Measurements from ENCODE around the gene RXRA.

Gene RXRA

GRCh38 chr9:134341929-134342745, 15.9 kb downstream of the RXRA start:
- no peaks in the 10 kb centered on the region for H3K27me3 ChIP-seq
- no peaks in the 10 kb centered on the region for H3K9me3 ChIP-seq
- peaks cover 100% of the 10 kb centered on the region for H4K20me1 ChIP-seq
- TF ChIP-seq Cebpa-rat (IDR thresholded peaks at IDR 0.05) = no peak
- H3K4me2 ChIP-seq = peak overlapping the region; percentile 90
- H3K27ac ChIP-seq = peak overlapping the region; percentile 83
- H3K9ac ChIP-seq = peak overlapping the region; percentile 51
- peaks cover 100% of the 10 kb centered on the region for H3K4me1 ChIP-seq
- no peak overlapping the region for H3K4me3 ChIP-seq
- peaks cover 15% of the 10 kb centered on the region; the same call in 1 of the 2 replicates for H3K36me3 ChIP-seq

- H4K20me1 ChIP-seq = peaks cover 100% of the 10 kb centered on the region
- no peak overlapping the region for H3K4me3 ChIP-seq
- no peaks in the 10 kb centered on the region for H3K9me3 ChIP-seq
- H3K4me2 ChIP-seq = peak overlapping the region; percentile 90
- H3K27me3 ChIP-seq = no peaks in the 10 kb centered on the region
- no peak for TF ChIP-seq Cebpa-rat (IDR thresholded peaks at IDR 0.05)
- peaks cover 9% of the 10 kb centered on the region; the same call in 1 of the 2 replicates for H3K36me3 ChIP-seq
- H3K4me1 ChIP-seq = peaks cover 100% of the 10 kb centered on the region
- peak overlapping the region; percentile 51 for H3K9ac ChIP-seq
- peak overlapping the region; percentile 83 for H3K27ac ChIP-seq
Observed at GRCh38 chr9:134342746-134343115, 16.5 kb downstream of the RXRA start.

GRCh38 chr9:134343637-134344036, 17.4 kb downstream of the RXRA start:
- no peaks in the 10 kb centered on the region for H3K9me3 ChIP-seq
- no peaks in the 10 kb centered on the region for H3K27me3 ChIP-seq
- H3K36me3 ChIP-seq = peaks cover under 1% of the 10 kb centered on the region; the same call in 1 of the 2 replicates
- peak overlapping the region; percentile 83 for H3K27ac ChIP-seq
- peak overlapping the region; percentile 90 for H3K4me2 ChIP-seq
- peaks cover 100% of the 10 kb centered on the region for H4K20me1 ChIP-seq
- peak overlapping the region; percentile 64 for H3K9ac ChIP-seq
- H3K4me3 ChIP-seq = no peak overlapping the region
- TF ChIP-seq Cebpa-rat (IDR thresholded peaks at IDR 0.05) = no peak
- peaks cover 100% of the 10 kb centered on the region for H3K4me1 ChIP-seq

- H3K36me3 ChIP-seq = no peaks in the 10 kb centered on the region
- H3K4me2 ChIP-seq = peak overlapping the region; percentile 90
- no peaks in the 10 kb centered on the region for H3K9me3 ChIP-seq
- H3K27me3 ChIP-seq = no peaks in the 10 kb centered on the region
- no peak overlapping the region for H3K4me3 ChIP-seq
- peak overlapping the region; percentile 64 for H3K9ac ChIP-seq
- no peak for TF ChIP-seq Cebpa-rat (IDR thresholded peaks at IDR 0.05)
- H3K27ac ChIP-seq = peak overlapping the region; percentile 83
- H3K4me1 ChIP-seq = peaks cover 100% of the 10 kb centered on the region
- H4K20me1 ChIP-seq = peaks cover 100% of the 10 kb centered on the region
Observed at GRCh38 chr9:134344068-134344799, 18.0 kb downstream of the RXRA start.

GRCh38 chr9:134344800-134345310, 18.6 kb downstream of the RXRA start:
- Histone ChIP-seq H3K9me3 (no peaks in the 10 kb centered on the region), H3K4me3 (no peak overlapping the region), H3K4me1 (peaks cover 99% of the 10 kb centered on the region), H3K9ac (peak overlapping the region; percentile 64), H3K4me2 (peak overlapping the region; percentile 90), H3K27ac (peak overlapping the region; percentile 83), H3K36me3 (no peaks in the 10 kb centered on the region), H4K20me1 (peaks cover 100% of the 10 kb centered on the region), H3K27me3 (no peaks in the 10 kb centered on the region)
- TF ChIP-seq Cebpa-rat (IDR thresholded peaks at IDR 0.05) = no peak

- H3K4me2 ChIP-seq = peak overlapping the region; percentile 90
- H3K27me3 ChIP-seq = no peaks in the 10 kb centered on the region
- no peak overlapping the region for H3K9ac ChIP-seq
- no peak overlapping the region for H3K27ac ChIP-seq
- no peaks in the 10 kb centered on the region for H3K9me3 ChIP-seq
- H3K36me3 ChIP-seq = no peaks in the 10 kb centered on the region
- peaks cover 99% of the 10 kb centered on the region for H3K4me1 ChIP-seq
- TF ChIP-seq Cebpa-rat (IDR thresholded peaks at IDR 0.05) = no peak
- H4K20me1 ChIP-seq = peaks cover 100% of the 10 kb centered on the region
- no peak overlapping the region for H3K4me3 ChIP-seq
Observed at GRCh38 chr9:134345737-134346136, 19.5 kb downstream of the RXRA start.

- Histone ChIP-seq H3K4me1 (peaks cover 99% of the 10 kb centered on the region), H3K27ac (peak overlapping the region; percentile 31; the same call in 1 of the 2 replicates), H3K4me3 (no peak overlapping the region), H3K9ac (no peak overlapping the region), H3K9me3 (no peaks in the 10 kb centered on the region), H4K20me1 (peaks cover 100% of the 10 kb centered on the region), H3K27me3 (no peaks in the 10 kb centered on the region), H3K36me3 (no peaks in the 10 kb centered on the region), H3K4me2 (peak overlapping the region; percentile 90)
- no peak for TF ChIP-seq Cebpa-rat (IDR thresholded peaks at IDR 0.05)
Observed at GRCh38 chr9:134346151-134346550, 19.9 kb downstream of the RXRA start.

GRCh38 chr9:134346840-134347583, 20.8 kb downstream of the RXRA start:
- Histone ChIP-seq H3K4me2 (peak overlapping the region; percentile 90), H3K27ac (peak overlapping the region; percentile 55), H3K27me3 (no peaks in the 10 kb centered on the region), H3K4me1 (peaks cover 99% of the 10 kb centered on the region), H4K20me1 (peaks cover 100% of the 10 kb centered on the region), H3K4me3 (no peak overlapping the region), H3K9me3 (no peaks in the 10 kb centered on the region), H3K36me3 (no peaks in the 10 kb centered on the region), H3K9ac (peak overlapping the region; percentile 46; the same call in 1 of the 2 replicates)
- no peak for TF ChIP-seq Cebpa-rat (IDR thresholded peaks at IDR 0.05)

GRCh38 chr9:134347996-134348395, 21.7 kb downstream of the RXRA start:
- Histone ChIP-seq H3K4me2 (peak overlapping the region; percentile 90), H3K27me3 (no peaks in the 10 kb centered on the region), H3K4me3 (no peak overlapping the region), H3K36me3 (no peaks in the 10 kb centered on the region), H3K27ac (peak overlapping the region; percentile 55), H3K4me1 (peaks cover 99% of the 10 kb centered on the region), H3K9me3 (no peaks in the 10 kb centered on the region), H4K20me1 (peaks cover 100% of the 10 kb centered on the region), H3K9ac (peak overlapping the region; percentile 46; the same call in 1 of the 2 replicates)
- no peak for TF ChIP-seq Cebpa-rat (IDR thresholded peaks at IDR 0.05)

All from BLaER1 (cell line).